NCI-H2196 (cell line): ENCODE results near the gene SEC14L3.

Experiments
- DNase-seq: peaks from one replicate; lab custom pipeline; 2025; ENCODE audit not compliant: unreplicated experiment; lab: John Stamatoyannopoulos, UW

Gene SEC14L3

GRCh38 chr22:30445438-30446145, 26.2 kb downstream of the SEC14L3 start:
- DNase-seq, result no peak

DNA sequence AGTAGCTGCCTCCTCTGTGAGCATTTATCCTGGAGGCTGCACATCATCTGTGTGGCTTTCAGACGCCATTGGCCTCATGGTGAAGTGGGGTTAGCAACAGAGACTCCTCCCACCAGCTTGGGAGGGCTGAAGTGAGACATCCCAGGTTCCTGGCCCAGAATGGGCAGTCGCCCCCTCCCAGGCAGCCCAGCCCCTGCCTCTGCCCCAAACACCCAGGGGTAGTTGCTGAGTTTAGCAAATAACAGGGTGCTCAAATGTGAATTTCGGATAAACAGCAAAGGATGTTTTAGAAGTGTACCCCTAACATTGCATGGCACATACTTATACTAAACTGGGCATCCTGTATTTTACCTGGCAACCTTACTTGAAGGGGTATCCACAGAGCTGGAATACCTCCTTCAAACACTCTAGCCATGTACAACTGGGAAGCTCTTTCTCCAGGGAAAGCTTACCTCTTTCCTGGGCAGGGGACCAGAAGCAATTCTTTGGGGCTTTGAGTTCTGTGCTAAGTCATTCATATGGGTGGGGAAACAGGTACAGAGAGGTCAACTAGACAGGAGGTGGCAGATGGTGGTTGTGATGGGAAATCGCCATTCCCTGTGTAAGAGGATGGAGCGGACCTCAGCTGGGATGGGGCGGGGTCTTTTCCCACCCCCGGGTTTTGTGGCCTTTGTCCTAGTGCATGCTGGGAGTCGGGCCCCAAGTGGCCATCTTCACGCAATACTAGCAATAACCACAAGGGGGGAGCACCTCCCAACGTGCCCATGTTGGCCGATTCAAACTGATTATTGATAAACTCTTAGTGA, 27.0 kb downstream of the SEC14L3 start:
- DNase-seq, result peak; percentile 12

DNA sequence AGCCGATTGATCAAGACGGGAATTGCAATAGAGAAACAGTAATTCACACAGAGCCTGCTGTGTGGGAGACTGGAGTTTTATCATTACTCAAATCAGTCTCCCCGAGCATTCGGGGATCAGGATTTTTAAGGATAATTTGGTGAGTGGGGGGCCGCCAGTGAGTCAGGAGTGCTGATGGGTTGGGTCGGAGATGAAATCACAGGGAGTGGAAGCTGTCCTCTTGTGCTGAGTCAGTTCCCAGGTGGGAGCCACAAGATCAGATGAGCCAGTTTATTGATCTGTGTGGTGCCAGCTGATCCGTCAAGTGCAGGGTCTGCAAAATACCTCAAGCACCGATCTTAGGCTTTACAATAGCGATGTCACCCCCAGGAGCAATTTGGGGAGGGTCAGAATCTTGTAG, 30.7 kb downstream of the SEC14L3 start:
- no peak for DNase-seq

GRCh38 chr22:30439836-30440235, 32.0 kb downstream of the SEC14L3 start:
- DNase-seq, result no peak

- no peak for DNase-seq
Measured at GRCh38 chr22:30439226-30439625, 32.6 kb downstream of the SEC14L3 start.

GRCh38 chr22:30438559-30438958, 33.3 kb downstream of the SEC14L3 start:
- no peak for DNase-seq

DNA sequence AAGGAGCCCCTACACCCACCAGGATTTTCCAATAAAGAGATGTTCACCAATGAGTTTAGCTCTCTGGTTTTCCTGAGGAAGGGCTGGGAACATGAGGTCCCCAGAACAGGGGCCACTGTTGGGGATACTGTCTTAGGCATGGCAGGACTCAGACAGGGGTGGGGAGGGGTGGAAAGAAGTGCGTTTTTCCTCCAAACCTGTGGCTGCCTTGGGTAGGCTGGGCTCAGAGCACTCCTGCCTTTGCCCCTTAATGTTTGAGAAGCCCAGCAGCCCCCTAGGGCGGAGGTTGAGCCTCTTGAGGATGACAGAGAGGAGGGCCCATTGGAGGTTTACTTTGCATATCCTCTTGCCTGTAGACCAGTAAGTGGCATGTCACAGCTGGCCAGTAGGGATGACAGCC, 35.6 kb downstream of the SEC14L3 start:
- DNase-seq, result no peak

DNA sequence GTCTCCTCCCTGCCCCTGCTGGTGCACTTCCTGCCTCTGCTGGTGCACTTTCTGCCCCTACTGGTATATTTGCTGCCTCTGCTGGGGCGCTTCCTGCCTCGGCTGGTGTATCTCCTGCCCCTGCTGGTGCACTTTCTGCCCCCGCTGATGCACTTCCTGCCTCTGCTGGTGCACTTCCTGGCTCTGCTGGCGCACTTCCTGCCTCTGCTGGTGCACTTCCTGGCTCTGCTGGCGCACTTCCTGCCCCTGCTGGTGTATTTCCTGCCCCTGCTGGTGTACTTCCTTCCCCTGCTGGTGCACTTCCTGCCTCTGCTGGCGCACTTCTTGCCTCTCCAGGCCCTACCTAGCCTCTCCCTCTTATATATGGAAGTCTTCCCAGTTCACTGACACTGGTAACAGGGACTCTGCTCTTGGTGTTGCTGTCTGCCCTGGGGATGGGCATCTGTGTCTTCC, 36.1 kb downstream of the SEC14L3 start:
- no peak for DNase-seq

GRCh38 chr22:30434843-30435242, 37.0 kb downstream of the SEC14L3 start:
- DNase-seq, result no peak

DNA sequence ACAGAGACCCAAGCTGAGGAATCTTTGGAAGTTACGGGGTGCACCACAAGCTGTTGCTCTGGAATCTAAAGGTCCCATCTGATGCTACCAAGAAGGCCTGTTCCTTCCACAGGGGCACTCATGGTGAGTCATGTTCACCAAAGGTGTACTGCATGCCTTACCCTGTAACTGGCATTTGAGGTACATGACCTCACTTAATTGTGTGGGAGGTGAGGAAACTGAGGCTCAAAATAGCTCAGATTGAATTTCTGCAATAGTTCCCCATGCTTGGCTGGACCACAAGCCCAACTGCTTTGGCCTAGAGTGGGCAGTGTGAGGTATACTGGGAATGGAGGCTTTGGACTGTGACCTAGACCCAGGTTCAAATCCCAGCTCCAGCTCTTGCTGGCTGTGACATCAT, 38.0 kb downstream of the SEC14L3 start:
- no peak for DNase-seq

- DNase-seq, result no peak
Measured at GRCh38 chr22:30433227-30433626, 38.6 kb downstream of the SEC14L3 start.

- no peak for DNase-seq
Measured at GRCh38 chr22:30432520-30432919, 39.3 kb downstream of the SEC14L3 start.

DNA sequence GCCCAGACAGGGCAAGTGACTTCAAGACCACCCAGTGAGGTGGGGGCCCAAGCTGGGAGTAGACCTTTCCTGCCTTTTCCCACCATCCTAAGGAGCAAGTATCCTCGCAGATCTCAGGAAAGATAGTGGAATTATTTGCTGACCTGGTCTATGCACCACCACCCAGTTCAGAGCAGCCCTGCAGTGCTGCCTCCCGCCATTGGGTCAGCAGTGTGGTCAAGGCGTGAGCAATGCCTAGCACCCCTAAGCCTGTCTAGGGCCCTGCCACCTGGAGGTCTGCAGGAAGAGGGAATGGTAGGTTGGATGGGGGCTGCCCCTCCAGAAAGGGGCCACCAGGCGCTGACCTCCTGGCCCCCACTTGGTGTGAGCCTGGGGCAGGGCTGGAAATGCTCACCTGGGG, 39.7 kb downstream of the SEC14L3 start:
- no peak for DNase-seq

GRCh38 chr22:30430933-30431332, 40.9 kb downstream of the SEC14L3 start:
- DNase-seq, result no peak

DNA sequence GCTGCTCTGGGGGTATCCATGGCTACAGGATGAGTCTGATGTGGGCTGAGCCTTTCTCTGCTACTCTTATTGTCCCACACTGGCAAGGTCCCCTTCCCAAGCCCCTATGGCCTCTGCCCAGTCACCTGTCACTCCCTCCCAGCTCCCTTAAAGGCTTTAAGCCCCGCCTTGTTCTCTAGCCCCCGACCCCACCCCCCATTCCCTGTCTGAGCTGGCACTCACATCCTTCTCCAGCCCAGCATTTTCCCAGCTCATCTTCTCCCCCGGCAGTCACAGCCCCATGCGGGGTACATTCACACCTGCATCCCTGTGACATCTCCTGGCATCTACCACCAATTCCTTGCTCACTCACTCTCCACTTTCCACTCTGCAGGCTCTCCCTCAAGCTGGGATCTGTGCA, 41.9 kb downstream of the SEC14L3 start:
- DNase-seq, result no peak

GRCh38 chr22:30427871-30428270, 43.9 kb downstream of the SEC14L3 start:
- no peak for DNase-seq

GRCh38 chr22:30426388-30427353, 45.1 kb downstream of the SEC14L3 start:
- DNase-seq, result peak; percentile 68

GRCh38 chr22:30425616-30426387, 46.0 kb downstream of the SEC14L3 start, which contains the start of gene MTFP1:
Gene MTFP1 (plus strand): TSS chr22:30425768. CDS start chr22:30425880, 112 bp downstream.
- peak; percentile 25 for DNase-seq

DNA sequence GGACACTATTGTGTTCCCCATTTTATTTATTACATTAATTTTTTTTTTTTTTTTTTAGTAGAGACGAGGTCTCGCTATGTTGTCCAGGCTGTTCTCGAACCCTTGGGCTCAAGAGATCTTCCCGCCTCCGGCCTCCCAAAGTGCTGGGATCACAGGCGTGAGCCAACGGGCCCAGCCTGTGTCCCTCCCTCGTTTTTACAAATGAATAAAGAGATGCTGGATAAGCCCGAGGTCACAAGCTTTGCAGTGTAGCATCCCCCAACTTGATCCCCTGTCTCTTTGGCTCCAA, 46.5 kb downstream of the SEC14L3 start:
- DNase-seq, result no peak

GRCh38 chr22:30424534-30425326, 47.1 kb downstream of the SEC14L3 start:
- no peak for DNase-seq
